KG1 (cell line): ENCODE data around the gene ZC3H18.
A peak's percentile ranks its signal among the peaks of the same experiment; 100 is the strongest.

Experiments
- DNase-seq: peaks from one replicate; lab custom pipeline; 2025; lab: John Stamatoyannopoulos, UW

The ZC3H18 gene

GRCh38 chr16:88581033-88581432 lies 10.8 kb downstream of the ZC3H18 start:
- DNase-seq: no peak

GRCh38 chr16:88582912-88583575 lies 12.8 kb downstream of the ZC3H18 start:
- DNase-seq: no peak

- no peak for DNase-seq
These were observed 14.5 kb downstream of the ZC3H18 start for GRCh38 chr16:88584676-88585075.

- no peak for DNase-seq
These were observed 15.1 kb downstream of the ZC3H18 start for GRCh38 chr16:88585269-88585668.

- DNase-seq: no peak
These were observed 15.9 kb downstream of the ZC3H18 start for GRCh38 chr16:88585927-88586581.

- no peak for DNase-seq
These were observed 17.9 kb downstream of the ZC3H18 start for GRCh38 chr16:88588148-88588547.

GRCh38 chr16:88588754-88589153 lies 18.6 kb downstream of the ZC3H18 start:
- no peak for DNase-seq

- no peak for DNase-seq
These were observed 19.2 kb downstream of the ZC3H18 start for GRCh38 chr16:88589441-88589840.

GRCh38 chr16:88591577-88592021 lies 21.4 kb downstream of the ZC3H18 start:
- no peak for DNase-seq

GRCh38 chr16:88593061-88593460 lies 22.9 kb downstream of the ZC3H18 start:
- no peak for DNase-seq

GRCh38 chr16:88593489-88593888 lies 23.3 kb downstream of the ZC3H18 start:
- no peak for DNase-seq

GRCh38 chr16:88593910-88594309 lies 23.7 kb downstream of the ZC3H18 start:
- no peak for DNase-seq

- no peak for DNase-seq
These were observed 24.9 kb downstream of the ZC3H18 start for GRCh38 chr16:88595101-88595500.

- DNase-seq: no peak
These were observed 25.7 kb downstream of the ZC3H18 start for GRCh38 chr16:88595921-88596320.

- DNase-seq: no peak
These were observed 26.3 kb downstream of the ZC3H18 start for GRCh38 chr16:88596483-88596882.

GRCh38 chr16:88597856-88598491 lies 27.8 kb downstream of the ZC3H18 start:
- no peak for DNase-seq

- peak; percentile 4 for DNase-seq
These were observed 29.0 kb downstream of the ZC3H18 start for GRCh38 chr16:88599092-88599733.

- no peak for DNase-seq
These were observed 29.8 kb downstream of the ZC3H18 start for GRCh38 chr16:88599825-88600538.

- no peak for DNase-seq
These were observed 30.3 kb downstream of the ZC3H18 start for GRCh38 chr16:88600539-88600896.

- DNase-seq: no peak
These were observed 31.3 kb downstream of the ZC3H18 start for GRCh38 chr16:88601313-88602036.

GRCh38 chr16:88602091-88602490 lies 31.9 kb downstream of the ZC3H18 start:
- no peak for DNase-seq
